MCF 10A (cell line): ENCODE data around the gene MLF2. TPM values are rescaled to one million over a fixed set of nuclear protein-coding genes. Genes with fewer than 3 reads are reported as not detected.
A peak's percentile ranks its signal among the peaks of the same experiment; 100 is the strongest.

Source experiments
- BruUV-seq: library from RNA; stranded (reverse); fragments of 400-500 nt; replicated peaks from 2 replicates; lab custom pipeline; 2021; lab: Mats Ljungman, UMichigan
- CTCF ChIA-PET: fragments of 300-600 bp; sonication (Branson Sonifier 250); formaldehyde crosslinking; extraction: SDS; loops from one replicate; lab custom pipeline; 2021; ENCODE audit warnings: antibody characterized with exemption, inconsistent platforms; lab: Yijun Ruan, JAX
- POLR2A ChIA-PET: fragments of 300-600, 350-650 bp; sonication (Branson Sonifier 250); formaldehyde crosslinking; extraction: SDS; loops from one replicate; lab custom pipeline; 2020; ENCODE audit warnings: antibody characterized with exemption, inconsistent platforms; lab: Yijun Ruan, JAX
- DNase-seq: peaks from one replicate; pipeline ENCODE4 v3.0.0-alpha.2; 2018; ENCODE audit not compliant: unreplicated experiment
- H3K27ac Mint-ChIP-seq: one replicate; pipeline ENCODE4 v1.8.0; 2022; ENCODE audit warnings: mild to moderate bottlenecking, low read depth, mixed read lengths; ENCODE audit not compliant: unreplicated experiment
- H3K27me3 Mint-ChIP-seq: one replicate; pipeline ENCODE4 v1.8.0; 2022; ENCODE audit warnings: mixed read lengths; ENCODE audit not compliant: insufficient read depth, unreplicated experiment
- H3K36me3 Mint-ChIP-seq: one replicate; pipeline ENCODE4 v1.8.0; 2022; ENCODE audit warnings: mild to moderate bottlenecking, moderate library complexity, mixed read lengths; ENCODE audit not compliant: insufficient read depth, unreplicated experiment
- H3K4me1 Mint-ChIP-seq: one replicate; pipeline ENCODE4 v1.8.0; 2022; ENCODE audit warnings: mixed read lengths; ENCODE audit not compliant: insufficient read depth, unreplicated experiment
- H3K4me3 Mint-ChIP-seq: one replicate; pipeline ENCODE4 v1.8.0; 2022; ENCODE audit warnings: mild to moderate bottlenecking, moderate library complexity, mixed read lengths; ENCODE audit not compliant: unreplicated experiment
- H3K9me3 Mint-ChIP-seq: one replicate; pipeline ENCODE4 v1.8.0; 2022; ENCODE audit warnings: mixed read lengths; ENCODE audit not compliant: unreplicated experiment
- CTCF ChIP-seq: fragments of 200-600 bp; IDR thresholded peaks from one replicate; pipeline ENCODE4 v1.8.0; 2022; ENCODE audit warnings: antibody characterized with exemption, mild to moderate bottlenecking; ENCODE audit not compliant: unreplicated experiment
- intact Hi-C: fragments of 100-400 bp; cut with micrococcal nuclease; formaldehyde crosslinking; loops from 2 replicates; pipeline ENCODE4 v1.14.1; 2022
- total RNA-seq: library from RNA; stranded (reverse); gene quantifications from 2 replicates; pipeline ENCODE4 v1.2.3, GENCODE V29; 2022

Gene MLF2
- total RNA-seq, 1 experiment from 2014 or later, result 151 TPM

- ChIA-PET POLR2A (no interaction called here), CTCF (interaction anchor here (0.7 to 1.8 kb wide), 3 partner anchors 16 to 26 kb away, joined by 3 to 4 read pairs (median 3); no protein-coding TSS in a partner anchor)
- intact Hi-C loops, result no loop called here
Measured at GRCh38 chr12:6795088-6795487, 42.1 kb upstream of the MLF2 start.

GRCh38 chr12:6792522-6793201 is 39.7 kb upstream of the MLF2 start:
- Mint-ChIP-seq H3K4me1 (no peaks in the 10 kb centered on the region), H3K36me3 (no peaks in the 10 kb centered on the region), H3K27ac (peak overlapping the region; percentile 14), H3K4me3 (no peak overlapping the region), H3K9me3 (no peaks in the 10 kb centered on the region), H3K27me3 (peaks cover 58% of the 10 kb centered on the region)
- intact Hi-C loops, result no loop called here
- BruUV-seq, result no TSS peak
- POLR2A ChIA-PET, result no interaction called here
- CTCF ChIA-PET, result interaction anchor here (0.5 to 3.7 kb wide), 8 partner anchors 15 to 1122 kb away, joined by 3 to 19 read pairs (median 6); partner anchors contain the start of gene MLF2
- TF ChIP-seq CTCF, result no peak
- no peak for DNase-seq

More at GRCh38 chr12:6795088-6795487, 42.1 kb upstream of the MLF2 start:
- Mint-ChIP-seq H3K9me3 (no peaks in the 10 kb centered on the region), H3K4me3 (no peak overlapping the region), H3K27ac (no peak overlapping the region), H3K36me3 (no peaks in the 10 kb centered on the region), H3K4me1 (no peaks in the 10 kb centered on the region), H3K27me3 (peaks cover 50% of the 10 kb centered on the region)
- DNase-seq, result no peak
- TF ChIP-seq CTCF, result no peak
- no TSS peak for BruUV-seq

GRCh38 chr12:6791931-6792520 is 39.1 kb upstream of the MLF2 start:
- TF ChIP-seq CTCF, result no peak
- Mint-ChIP-seq H3K27me3 (peaks cover 55% of the 10 kb centered on the region), H3K4me3 (no peak overlapping the region), H3K9me3 (no peaks in the 10 kb centered on the region), H3K36me3 (no peaks in the 10 kb centered on the region), H3K27ac (no peak overlapping the region), H3K4me1 (no peaks in the 10 kb centered on the region)
- DNase-seq, result no peak
- BruUV-seq, result no TSS peak
- intact Hi-C loops, result no loop called here
- ChIA-PET POLR2A (no interaction called here), CTCF (interaction anchor here (0.6 to 3.7 kb wide), 7 partner anchors 14 to 106 kb away, joined by 3 to 19 read pairs (median 4); partner anchors contain the start of gene MLF2)

GRCh38 chr12:6790496-6791150 is 37.7 kb upstream of the MLF2 start:
- intact Hi-C loops, result no loop called here
- no TSS peak for BruUV-seq
- DNase-seq, result no peak
- no peak overlapping the region for H3K4me3 Mint-ChIP-seq
- no peak for TF ChIP-seq CTCF
- peaks cover 44% of the 10 kb centered on the region for H3K27me3 Mint-ChIP-seq
- no peaks in the 10 kb centered on the region for H3K9me3 Mint-ChIP-seq
- H3K27ac Mint-ChIP-seq, result no peak overlapping the region
- POLR2A ChIA-PET, result no interaction called here
- CTCF ChIA-PET, result interaction anchor here (0.6 to 3.7 kb wide), 5 partner anchors 10 to 311 kb away, joined by 3 to 19 read pairs (median 5); partner anchors contain the start of gene MLF2
- H3K4me1 Mint-ChIP-seq, result no peaks in the 10 kb centered on the region
- no peaks in the 10 kb centered on the region for H3K36me3 Mint-ChIP-seq
